HCT116 (cell line): ENCODE data around the gene UGT1A9. TPM values are rescaled to one million over a fixed set of nuclear protein-coding genes. Genes with fewer than 3 reads are reported as not detected.

Source experiments
- ATAC-seq: fragments of 200-7000 bp; cut with Tn5 transposase; 2 replicates; pipeline ENCODE4 v1.9.1; 2020; ENCODE audit warnings: mild to moderate bottlenecking, moderate library complexity
- BruUV-seq: library from RNA; stranded (reverse); fragments of 400-500 nt; replicated peaks from 2 replicates; lab custom pipeline; 2021; lab: Mats Ljungman, UMichigan
- CTCF ChIA-PET: fragments of 300-600 bp; sonication (Branson Sonifier 250); formaldehyde crosslinking; loops from one replicate; lab custom pipeline; 2021; ENCODE audit warnings: antibody characterized with exemption; lab: Charles Lee
- POLR2A ChIA-PET: fragments of 300-600, 350-600 bp; sonication (Branson Sonifier 250); formaldehyde crosslinking; loops from one replicate; lab custom pipeline; 2021; ENCODE audit warnings: antibody characterized with exemption; lab: Charles Lee
- RAD21 ChIA-PET, 2 experiments: fragments of 300-600 bp; sonication (Branson Sonifier 250); formaldehyde crosslinking; loops; one replicate each; lab custom pipeline; 2023; ENCODE audit warnings: low total read pairs in 2 of 2; ENCODE audit not compliant: uncharacterized antibody in 2 of 2, unreplicated experiment in 2 of 2, low non-redundant PET in 1 of 2; lab: Charles Lee
- DNase-seq: peaks from one replicate; pipeline ENCODE4 v3.0.0-alpha.2; 2010; ENCODE audit warnings: low read depth, low spot score
- H2AFZ ChIP-seq: fragments of 200-600 bp; shearing (Covaris generic), sonication (generic); 2 replicates; pipeline ENCODE4 v1.6.1; 2017; ENCODE audit warnings: low read depth, mixed run types, mixed read lengths, antibody characterized with exemption, low read length; ENCODE audit not compliant: poor library complexity, severe bottlenecking
- H3K27ac ChIP-seq: 2 replicates; pipeline ENCODE4 v1.5.1; 2012; ENCODE audit warnings: low read depth, low read length
- H3K27me3 ChIP-seq: fragments of 200-600 bp; sonication (generic); 2 replicates; pipeline ENCODE4 v1.6.1; 2016; ENCODE audit warnings: mixed run types, low read length, mixed read lengths; ENCODE audit not compliant: insufficient read depth
- H3K36me3 ChIP-seq, 2 experiments: fragments of 200-500 bp in 1 of 2; fragments of 200-600 bp in 1 of 2; sonication (Bioruptor generic) in 1 of 2; sonication (generic) in 1 of 2; 2 replicates each; pipeline versions ENCODE4 v1.5.1 to v1.6.1; 2014 to 2016; ENCODE audit warnings: low read length in 2 of 2, inconsistent platforms in 1 of 2, mixed read lengths in 1 of 2, mixed run types in 1 of 2; ENCODE audit not compliant: insufficient read depth in 2 of 2, control insufficient read depth in 1 of 2
- H3K4me1 ChIP-seq, 2 experiments: fragments of 200-600 bp in 1 of 2; sonication (generic) in 1 of 2; 2 replicates each; pipeline versions ENCODE4 v1.5.1 to v1.6.1; 2012 to 2017; ENCODE audit warnings: low read length in 2 of 2, inconsistent platforms in 1 of 2, mild to moderate bottlenecking in 1 of 2, mixed read lengths in 1 of 2, mixed run types in 1 of 2, moderate library complexity in 1 of 2; ENCODE audit not compliant: insufficient read depth in 2 of 2, control insufficient read depth in 1 of 2
- H3K4me2 ChIP-seq: fragments of 200-600 bp; sonication (generic); 2 replicates; pipeline ENCODE4 v1.6.1; 2017; ENCODE audit warnings: mixed run types, low read length, mixed read lengths
- H3K4me3 ChIP-seq, 2 experiments: fragments of 200-600 bp in 1 of 2; sonication (generic) in 1 of 2; replicated peaks in 1 of 2; 2 replicates each; pipeline ENCODE4 v1.5.1; 2011 to 2016; ENCODE audit warnings: low read length in 2 of 2, control low read depth in 1 of 2, low read depth in 1 of 2, mild to moderate bottlenecking in 1 of 2, mixed read lengths in 1 of 2, mixed run types in 1 of 2
- H3K79me2 ChIP-seq: fragments of 200-600 bp; sonication (generic); 2 replicates; pipeline ENCODE4 v1.6.1; 2017; ENCODE audit warnings: mild to moderate bottlenecking, mixed run types, low read length, moderate library complexity, mixed read lengths; ENCODE audit not compliant: insufficient read depth
- H3K9ac ChIP-seq: fragments of 200-600 bp; sonication (generic); 2 replicates; pipeline ENCODE4 v1.6.1; 2016; ENCODE audit warnings: low read length, mixed read lengths
- H3K9me2 ChIP-seq: fragments of 200-600 bp; sonication (generic), shearing (Covaris generic); 2 replicates; pipeline ENCODE4 v1.6.1; 2017; ENCODE audit warnings: mixed run types, mild to moderate bottlenecking, moderate library complexity; ENCODE audit not compliant: insufficient read depth
- H3K9me3 ChIP-seq, 2 experiments: fragments of 200-500 bp in 1 of 2; fragments of 200-600 bp in 1 of 2; sonication (Bioruptor generic) in 1 of 2; sonication (generic) in 1 of 2; 2 replicates each; pipeline ENCODE4 v1.6.1; 2014 to 2017; ENCODE audit warnings: low read length in 2 of 2, mixed read lengths in 2 of 2, inconsistent platforms in 1 of 2, low read depth in 1 of 2, mild to moderate bottlenecking in 1 of 2, mixed run types in 1 of 2, moderate library complexity in 1 of 2; ENCODE audit not compliant: control insufficient read depth in 1 of 2, insufficient read depth in 1 of 2
- H4K20me1 ChIP-seq: fragments of 200-600 bp; sonication (generic), shearing (Covaris generic); 2 replicates; pipeline ENCODE4 v1.6.1; 2017; ENCODE audit warnings: mixed run types, mild to moderate bottlenecking, moderate library complexity; ENCODE audit not compliant: insufficient read depth
- ATF3 ChIP-seq: IDR thresholded peaks from 2 replicates; pipeline ENCODE4 v1.6.1; 2012
- EGR1 ChIP-seq: IDR thresholded peaks from 2 replicates; pipeline ENCODE4 v1.6.1; 2012; ENCODE audit warnings: low read depth
- EZH2 ChIP-seq: fragments of 200-600 bp; sonication (generic); IDR thresholded peaks from 2 replicates; pipeline ENCODE4 v1.6.1; 2017; ENCODE audit warnings: antibody characterized with exemption, mixed run types
- EZH2phosphoT487 ChIP-seq: fragments of 200-600 bp; IDR thresholded peaks from 2 replicates; pipeline ENCODE4 v1.6.1; 2018; ENCODE audit warnings: antibody characterized with exemption, borderline replicate concordance
- JUND ChIP-seq: IDR thresholded peaks from 2 replicates; pipeline ENCODE4 v1.6.1; 2012
- POLR2A ChIP-seq: IDR thresholded peaks from 2 replicates; pipeline ENCODE4 v1.7.0; 2011; ENCODE audit warnings: borderline replicate concordance; ENCODE audit not compliant: insufficient read depth, insufficient read length; ENCODE audit errors: extremely low read depth
- RAD21 ChIP-seq: IDR thresholded peaks from 2 replicates; pipeline ENCODE4 v1.6.1; 2012; ENCODE audit warnings: low read depth, mild to moderate bottlenecking
- REST ChIP-seq: IDR thresholded peaks from 2 replicates; pipeline ENCODE4 v1.6.1; 2012; ENCODE audit warnings: low read depth
- SIN3A ChIP-seq: IDR thresholded peaks from 2 replicates; pipeline ENCODE4 v1.6.1; 2012; ENCODE audit warnings: low read depth
- SP1 ChIP-seq: IDR thresholded peaks from 2 replicates; pipeline ENCODE4 v1.6.1; 2012; ENCODE audit warnings: low read depth
- SRF ChIP-seq: IDR thresholded peaks from 2 replicates; pipeline ENCODE4 v1.6.1; 2012; ENCODE audit warnings: low read depth
- TCF7L2 ChIP-seq: IDR thresholded peaks from 2 replicates; pipeline ENCODE4 v1.7.0; 2011; ENCODE audit warnings: borderline replicate concordance, inconsistent platforms; ENCODE audit not compliant: insufficient read depth, insufficient read length; ENCODE audit errors: extremely low read depth
- ZFX ChIP-seq: fragments of 450-650 bp; IDR thresholded peaks from 2 replicates; pipeline ENCODE4 v1.6.1; 2017
- ZNF274 ChIP-seq: fragments of 200-500 bp; sonication (Bioruptor generic); IDR thresholded peaks from 2 replicates; pipeline ENCODE4 v1.6.1; 2014; ENCODE audit warnings: mild to moderate bottlenecking, low read depth, low read length, inconsistent platforms
- intact Hi-C: fragments of 100-400 bp; cut with micrococcal nuclease; formaldehyde crosslinking; loops from 2 replicates; pipeline ENCODE4 v1.10.0; 2022
- total RNA-seq: library from RNA; stranded (reverse); gene quantifications from one replicate; pipeline ENCODE4 v1.2.1, GENCODE V29; 2021; ENCODE audit not compliant: unreplicated experiment
- TF ChIP-seq, protein P1 (sequence below), 3 experiments: fragments of 200-600 bp in 1 of 3; sonication (generic) in 1 of 3; IDR thresholded peaks in 2 of 3; conservative IDR thresholded peaks in 1 of 3; 2 replicates each; pipeline ENCODE4 v1.5.1; 2012 to 2017; ENCODE audit warnings: low read depth in 2 of 3, low read length in 2 of 3, antibody characterized with exemption in 1 of 3, borderline replicate concordance in 1 of 3, control low read depth in 1 of 3, mild to moderate bottlenecking in 1 of 3, mixed read lengths in 1 of 3, mixed run types in 1 of 3, moderate library complexity in 1 of 3; ENCODE audit not compliant: insufficient read depth in 1 of 3

The UGT1A9 gene
- total RNA-seq, 1 experiment from 2014 or later, result not detected

DNA sequence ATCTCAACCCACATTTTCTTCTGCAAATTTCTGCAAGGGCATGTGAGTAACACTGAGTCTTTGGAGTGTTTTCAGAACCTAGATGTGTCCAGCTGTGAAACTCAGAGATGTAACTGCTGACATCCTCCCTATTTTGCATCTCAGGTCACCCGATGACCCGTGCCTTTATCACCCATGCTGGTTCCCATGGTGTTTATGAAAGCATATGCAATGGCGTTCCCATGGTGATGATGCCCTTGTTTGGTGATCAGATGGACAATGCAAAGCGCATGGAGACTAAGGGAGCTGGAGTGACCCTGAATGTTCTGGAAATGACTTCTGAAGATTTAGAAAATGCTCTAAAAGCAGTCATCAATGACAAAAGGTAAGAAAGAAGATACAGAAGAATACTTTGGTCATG, 96.4 kb downstream of the UGT1A9 start:
- BruUV-seq, result no TSS peak
- CTCF ChIA-PET, result no interaction called here
- POLR2A ChIA-PET, result no interaction called here
- no peaks in the 10 kb centered on the region for H3K9me2 ChIP-seq
- H3K27me3 ChIP-seq, result no peaks in the 10 kb centered on the region
- RAD21 ChIA-PET, result no interaction called here
- intact Hi-C loops, result no loop called here
- no peak for ATAC-seq
- no peaks in the 10 kb centered on the region for H3K79me2 ChIP-seq
- H3K4me2 ChIP-seq, result no peak overlapping the region
- no peaks in the 10 kb centered on the region for H3K9me3 ChIP-seq
- no peaks in the 10 kb centered on the region for H4K20me1 ChIP-seq
- H3K4me3 ChIP-seq, result no peak overlapping the region
- no peak for DNase-seq
- no peaks in the 10 kb centered on the region for H3K36me3 ChIP-seq
- H3K27ac ChIP-seq, result no peak overlapping the region
- peaks cover 3 to 10% of the 10 kb centered on the region in 2 experiments; a peak in 2 of 4 replicates for H3K4me1 ChIP-seq
- H2AFZ ChIP-seq, result no peak overlapping the region
- no peak overlapping the region for H3K9ac ChIP-seq
- TF ChIP-seq EZH2phosphoT487 (no peak), ATF3 (no peak), SRF (no peak), ZFX (no peak), RAD21 (no peak), REST (no peak), TCF7L2 (no peak), POLR2A (no peak), SIN3A (no peak), EGR1 (no peak), EZH2 (no peak), SP1 (no peak), ZNF274 (no peak), JUND (no peak)
- TF ChIP-seq, protein P1, sequence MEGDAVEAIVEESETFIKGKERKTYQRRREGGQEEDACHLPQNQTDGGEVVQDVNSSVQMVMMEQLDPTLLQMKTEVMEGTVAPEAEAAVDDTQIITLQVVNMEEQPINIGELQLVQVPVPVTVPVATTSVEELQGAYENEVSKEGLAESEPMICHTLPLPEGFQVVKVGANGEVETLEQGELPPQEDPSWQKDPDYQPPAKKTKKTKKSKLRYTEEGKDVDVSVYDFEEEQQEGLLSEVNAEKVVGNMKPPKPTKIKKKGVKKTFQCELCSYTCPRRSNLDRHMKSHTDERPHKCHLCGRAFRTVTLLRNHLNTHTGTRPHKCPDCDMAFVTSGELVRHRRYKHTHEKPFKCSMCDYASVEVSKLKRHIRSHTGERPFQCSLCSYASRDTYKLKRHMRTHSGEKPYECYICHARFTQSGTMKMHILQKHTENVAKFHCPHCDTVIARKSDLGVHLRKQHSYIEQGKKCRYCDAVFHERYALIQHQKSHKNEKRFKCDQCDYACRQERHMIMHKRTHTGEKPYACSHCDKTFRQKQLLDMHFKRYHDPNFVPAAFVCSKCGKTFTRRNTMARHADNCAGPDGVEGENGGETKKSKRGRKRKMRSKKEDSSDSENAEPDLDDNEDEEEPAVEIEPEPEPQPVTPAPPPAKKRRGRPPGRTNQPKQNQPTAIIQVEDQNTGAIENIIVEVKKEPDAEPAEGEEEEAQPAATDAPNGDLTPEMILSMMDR (IDR thresholded peaks at IDR 0.05 in 2 of 3, conservative IDR thresholded peaks at IDR 0.05 in 1 of 3; ENCODE audit: borderline replicate concordance in 1 of 3, insufficient read depth in 1 of 3, low read depth in 2 of 3, low read length in 2 of 3), result no peak
- TF ChIP-seq, all 23 proteins: peak for 0
